Body of pancreas (tissue), 4 donors: ENCODE measurements around the gene DR1. TPM values are rescaled to one million over a fixed set of nuclear protein-coding genes. Genes with fewer than 3 reads are reported as not detected.
A peak's percentile ranks its signal among the peaks of the same experiment; 100 is the strongest.

Experiments used
- ATAC-seq: fragments of 150-250 bp; one replicate; pipeline ENCODE4 v1.9.1; 2016
- DNase-seq, 4 donors: peaks; one replicate each; pipeline ENCODE4 v3.0.0-alpha.2; 2019
- H3K27ac ChIP-seq, 4 donors: fragments of 200-600 bp; sonication (generic); 1 replicate in 3 of 4; 2 replicates in 1 of 4; pipeline versions ENCODE4 v1.5.1 to v1.6.1; 2016 to 2019; ENCODE audit warnings: mild to moderate bottlenecking in 1 of 4, mixed read lengths in 1 of 4, moderate library complexity in 1 of 4
- H3K27me3 ChIP-seq, 2 donors: fragments of 200-600 bp; sonication (generic); one replicate each; pipeline ENCODE4 v1.6.0; 2016; ENCODE audit warnings: mild to moderate bottlenecking in 1 of 2
- H3K36me3 ChIP-seq, 2 donors: fragments of 200-600 bp; sonication (generic); replicated peaks in 1 of 2; 2 replicates each; pipeline ENCODE4 v1.5.1; 2016; ENCODE audit warnings: low read depth in 2 of 2; ENCODE audit not compliant: insufficient read depth in 1 of 2
- H3K4me1 ChIP-seq: fragments of 200-600 bp; sonication (generic); one replicate; pipeline ENCODE4 v1.6.0; 2016
- H3K4me3 ChIP-seq, 2 donors: fragments of 200-600 bp; sonication (generic); 1 replicate in 1 of 2; 2 replicates in 1 of 2; pipeline ENCODE4 v1.5.1; 2016 to 2019
- H3K9me3 ChIP-seq, 3 donors: fragments of 200-600 bp; sonication (generic); 1 replicate in 2 of 3; 2 replicates in 1 of 3; pipeline ENCODE4 v1.5.1; 2016
- POLR2A ChIP-seq, 3 donors: fragments of 450-650 bp; IDR thresholded peaks; one replicate each; pipeline ENCODE4 v1.6.1; 2016; ENCODE audit warnings: antibody characterized with exemption in 3 of 3, mild to moderate bottlenecking in 2 of 3
- WGBS, 2 donors: methylation state at CpG; one replicate each; pipeline ENCODE4 v1.1.5; 2017; 5-methylcytosine and 5-hydroxymethylcytosine counted together
- intact Hi-C: fragments of 100-400 bp; cut with DNase I; formaldehyde crosslinking; loops from one replicate; pipeline ENCODE4 v1.15.1; 2023
- total RNA-seq, 2 donors: library from RNA; depleted of rRNA; stranded (reverse); fragments of >200 nt; gene quantifications; one replicate each; pipeline ENCODE4 v1.1.0, GENCODE V29; 2016
- TF ChIP-seq, protein P1 (sequence below), 7 experiments: fragments of 450-650 bp in 4 of 7; fragments of 200-600 bp in 3 of 7; sonication (generic) in 3 of 7; IDR thresholded peaks; one replicate each; pipeline ENCODE4 v1.5.1; 2016 to 2019; ENCODE audit warnings: antibody characterized with exemption in 7 of 7

The DR1 gene
- total RNA-seq, 2 donors from 2014 or later, result 9.9 to 23.3 TPM

DNA sequence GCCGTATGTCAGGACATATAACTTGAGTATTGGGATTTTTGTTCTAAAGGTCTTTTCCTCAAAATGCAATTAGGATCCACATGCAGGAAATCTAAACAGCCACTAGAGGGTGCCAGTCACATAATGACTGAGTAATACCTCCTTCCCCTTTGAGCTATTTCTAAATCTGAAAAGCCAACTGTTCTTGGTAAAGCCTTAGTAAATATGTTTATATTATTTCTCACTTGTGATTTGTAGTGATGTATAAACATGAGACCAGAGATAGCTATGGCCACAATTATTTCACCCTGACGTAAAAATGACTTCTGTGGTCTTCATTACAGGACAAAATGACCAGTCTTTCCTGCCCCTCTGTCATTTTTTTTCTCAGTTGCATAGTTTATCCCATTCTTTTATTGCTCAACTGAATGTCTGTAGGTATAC, 41.0 kb upstream of the DR1 start:
- Histone ChIP-seq H3K4me3 (no peak overlapping the region), H3K4me1 (no peaks in the 10 kb centered on the region), H3K9me3 (no peaks in the 10 kb centered on the region), H3K36me3 (no peaks in the 10 kb centered on the region), H3K27ac (no peak overlapping the region), H3K27me3 (no peaks in the 10 kb centered on the region)
- ATAC-seq (peak; percentile 62), DNase-seq (peak; percentile 52 to 71 (median 66))
- TF ChIP-seq, protein P1, sequence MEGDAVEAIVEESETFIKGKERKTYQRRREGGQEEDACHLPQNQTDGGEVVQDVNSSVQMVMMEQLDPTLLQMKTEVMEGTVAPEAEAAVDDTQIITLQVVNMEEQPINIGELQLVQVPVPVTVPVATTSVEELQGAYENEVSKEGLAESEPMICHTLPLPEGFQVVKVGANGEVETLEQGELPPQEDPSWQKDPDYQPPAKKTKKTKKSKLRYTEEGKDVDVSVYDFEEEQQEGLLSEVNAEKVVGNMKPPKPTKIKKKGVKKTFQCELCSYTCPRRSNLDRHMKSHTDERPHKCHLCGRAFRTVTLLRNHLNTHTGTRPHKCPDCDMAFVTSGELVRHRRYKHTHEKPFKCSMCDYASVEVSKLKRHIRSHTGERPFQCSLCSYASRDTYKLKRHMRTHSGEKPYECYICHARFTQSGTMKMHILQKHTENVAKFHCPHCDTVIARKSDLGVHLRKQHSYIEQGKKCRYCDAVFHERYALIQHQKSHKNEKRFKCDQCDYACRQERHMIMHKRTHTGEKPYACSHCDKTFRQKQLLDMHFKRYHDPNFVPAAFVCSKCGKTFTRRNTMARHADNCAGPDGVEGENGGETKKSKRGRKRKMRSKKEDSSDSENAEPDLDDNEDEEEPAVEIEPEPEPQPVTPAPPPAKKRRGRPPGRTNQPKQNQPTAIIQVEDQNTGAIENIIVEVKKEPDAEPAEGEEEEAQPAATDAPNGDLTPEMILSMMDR (IDR thresholded peaks at IDR 0.05), result peak; percentile 76 to 95 (median 83)
- no peak for TF ChIP-seq POLR2A (IDR thresholded peaks at IDR 0.05)
- WGBS, 2 donors, result 19 to 22% methylated on average over 2 of the region's 2 CpGs
- intact Hi-C loops, result no loop called here

DNA sequence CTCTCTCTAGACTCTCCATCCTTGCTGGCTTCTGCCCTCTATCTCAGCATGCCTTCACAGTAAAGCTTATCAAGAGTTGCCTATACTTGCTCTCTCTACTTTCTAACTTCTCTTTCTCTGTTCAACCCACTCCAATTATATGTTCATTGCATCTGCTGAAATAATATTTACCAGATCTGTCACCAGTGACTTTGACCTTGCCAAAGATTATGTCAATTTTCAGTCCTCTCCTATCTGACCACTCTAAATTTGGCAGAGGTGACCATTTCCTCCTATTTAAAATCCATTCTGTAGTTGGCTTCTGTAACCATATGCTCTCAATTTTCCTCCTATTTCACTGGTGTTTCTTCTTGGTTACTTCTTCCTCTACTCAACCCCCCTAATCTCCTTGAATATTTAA, 38.8 kb upstream of the DR1 start:
- no peak overlapping the region for H3K4me3 ChIP-seq
- no peaks in the 10 kb centered on the region for H3K9me3 ChIP-seq
- intact Hi-C loops, result no loop called here
- no peaks in the 10 kb centered on the region for H3K36me3 ChIP-seq
- no peaks in the 10 kb centered on the region for H3K27me3 ChIP-seq
- TF ChIP-seq POLR2A (IDR thresholded peaks at IDR 0.05), result no peak
- TF ChIP-seq, protein P1 (IDR thresholded peaks at IDR 0.05), result no peak
- no peaks in the 10 kb centered on the region for H3K4me1 ChIP-seq
- ATAC-seq (no peak), DNase-seq (no peak)
- no peak overlapping the region for H3K27ac ChIP-seq

DNA sequence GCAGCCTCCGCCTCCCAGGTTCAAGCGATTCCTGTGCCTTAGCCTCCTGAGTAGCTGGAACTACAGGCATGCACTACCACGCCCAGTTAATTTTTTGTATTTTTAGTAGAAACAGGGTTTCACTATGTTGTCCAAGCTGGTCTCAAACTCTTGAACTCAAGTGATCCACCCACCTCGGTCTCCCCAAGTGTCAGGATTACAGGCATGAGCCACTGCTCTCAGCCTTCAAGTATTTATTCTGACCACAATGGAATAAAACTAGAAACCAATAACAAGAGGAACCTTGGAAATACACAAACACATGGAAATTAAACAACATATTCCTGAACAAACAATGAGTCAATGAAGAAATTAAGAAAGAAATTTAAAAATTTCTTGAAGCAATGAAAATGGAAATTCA, 32.7 kb upstream of the DR1 start:
- no peaks in the 10 kb centered on the region for H3K4me1 ChIP-seq
- WGBS, 2 donors, result 72 to 82% methylated on average over 4 of the region's 4 CpGs
- DNase-seq, result no peak
- no peaks in the 10 kb centered on the region for H3K9me3 ChIP-seq
- intact Hi-C loops, result no loop called here
- H3K27ac ChIP-seq, result no peak overlapping the region
- no peaks in the 10 kb centered on the region for H3K27me3 ChIP-seq
- H3K4me3 ChIP-seq, result no peak overlapping the region
- H3K36me3 ChIP-seq, result no peaks in the 10 kb centered on the region
- no peak for ATAC-seq
- TF ChIP-seq, protein P1 (IDR thresholded peaks at IDR 0.05), result no peak
- TF ChIP-seq POLR2A (IDR thresholded peaks at IDR 0.05), result no peak

DNA sequence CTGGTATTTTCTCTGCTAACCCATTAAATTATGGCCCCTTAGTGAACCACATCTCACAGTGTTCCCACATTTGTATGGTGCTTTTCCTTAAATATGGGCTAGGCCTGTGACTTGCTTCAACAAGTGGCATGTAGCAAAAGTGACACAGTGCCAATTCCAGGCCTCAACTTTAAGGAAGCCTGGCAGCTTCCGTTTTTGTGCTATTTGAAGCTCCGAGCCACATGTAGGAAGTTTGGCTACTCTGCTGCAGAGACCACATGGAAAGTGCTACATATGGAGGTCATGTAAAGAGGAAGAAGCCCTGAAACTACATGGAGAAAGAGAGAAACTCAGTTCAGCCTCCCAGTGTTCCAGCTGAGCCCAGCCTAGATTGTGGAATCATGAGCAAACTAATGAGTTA, 28.5 kb upstream of the DR1 start:
- Histone ChIP-seq H3K9me3 (no peaks in the 10 kb centered on the region), H3K27me3 (no peaks in the 10 kb centered on the region), H3K4me3 (no peak overlapping the region), H3K36me3 (no peaks in the 10 kb centered on the region), H3K4me1 (no peaks in the 10 kb centered on the region), H3K27ac (no peak overlapping the region)
- DNase-seq (peak in 2 of 4 donors; percentile 17 to 54), ATAC-seq (no peak)
- intact Hi-C loops, result no loop called here
- TF ChIP-seq, protein P1 (IDR thresholded peaks at IDR 0.05), result no peak
- TF ChIP-seq POLR2A (IDR thresholded peaks at IDR 0.05), result no peak
- 64 to 68% methylated on average over 2 of the region's 2 CpGs for WGBS, 2 donors

DNA sequence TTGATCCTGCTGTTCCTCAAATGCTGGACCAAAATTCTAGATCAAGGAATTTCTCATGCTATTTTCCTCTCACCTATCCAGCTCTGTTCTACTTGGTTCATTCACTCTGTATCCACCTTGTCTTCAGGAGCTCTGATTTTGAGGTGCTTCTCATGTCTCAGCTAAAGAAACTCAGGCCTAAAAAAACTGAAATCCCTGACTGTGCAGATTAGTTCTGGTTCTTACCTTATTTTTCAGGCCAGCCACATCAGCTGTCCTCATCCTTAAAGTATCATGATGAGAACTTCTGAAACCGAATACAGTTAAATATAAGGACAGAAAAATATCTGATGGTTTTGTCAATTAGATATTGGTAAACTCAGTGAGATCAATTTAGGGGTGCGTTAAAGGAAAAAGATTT, 27.8 kb upstream of the DR1 start:
- DNase-seq, result no peak
- no peaks in the 10 kb centered on the region for H3K27me3 ChIP-seq
- TF ChIP-seq POLR2A (IDR thresholded peaks at IDR 0.05), result no peak
- TF ChIP-seq, protein P1 (IDR thresholded peaks at IDR 0.05), result no peak
- H3K4me3 ChIP-seq, result no peak overlapping the region
- H3K9me3 ChIP-seq, result no peaks in the 10 kb centered on the region
- WGBS, 2 donors, result 89 to 94% methylated on average over 2 of the region's 2 CpGs
- H3K36me3 ChIP-seq, result no peaks in the 10 kb centered on the region
- H3K4me1 ChIP-seq, result no peaks in the 10 kb centered on the region
- ATAC-seq, result no peak
- no peak overlapping the region for H3K27ac ChIP-seq
- intact Hi-C loops, result no loop called here
